SJSA1 (cell line): ENCODE measurements around the gene PYROXD2. TPM values are rescaled to one million over a fixed set of nuclear protein-coding genes. Genes with fewer than 3 reads are reported as not detected.

Experiments
- DNase-seq, 2 experiments: peaks; one replicate each; pipeline ENCODE4 v3.0.0-alpha.2; 2015 to 2020; ENCODE audit warnings: low spot score in 2 of 2, low read depth in 1 of 2
- H3K27ac ChIP-seq: fragments of 250-450 bp; sonication (Bioruptor Pico); 2 replicates; pipeline ENCODE4 v1.5.1; 2020; ENCODE audit warnings: mild to moderate bottlenecking, moderate library complexity
- H3K27me3 ChIP-seq: fragments of 250-450 bp; sonication (Bioruptor Pico); replicated peaks from 2 replicates; pipeline ENCODE4 v1.5.1; 2020; ENCODE audit warnings: mild to moderate bottlenecking, moderate library complexity
- H3K36me3 ChIP-seq: fragments of 250-450 bp; sonication (Bioruptor Pico); 2 replicates; pipeline ENCODE4 v1.5.1; 2020; ENCODE audit warnings: mild to moderate bottlenecking
- H3K4me1 ChIP-seq: fragments of 250-450 bp; sonication (Bioruptor Pico); replicated peaks from 2 replicates; pipeline ENCODE4 v1.6.1; 2021; ENCODE audit warnings: mild to moderate bottlenecking
- H3K4me3 ChIP-seq: fragments of 250-450 bp; sonication (Bioruptor Pico); 2 replicates; pipeline ENCODE4 v1.5.1; 2020; ENCODE audit warnings: mild to moderate bottlenecking
- H3K9me3 ChIP-seq: fragments of 250-450 bp; sonication (Bioruptor Pico); replicated peaks from 2 replicates; pipeline ENCODE4 v1.5.1; 2020; ENCODE audit warnings: mild to moderate bottlenecking
- total RNA-seq: library from RNA; depleted of rRNA; stranded (reverse); fragments of >200 nt; shearing (Covaris generic); gene quantifications from 2 replicates; pipeline ENCODE4 v1.2.3, GENCODE V29; 2014

The PYROXD2 gene
- total RNA-seq, 1 experiment from 2014 or later, result 13.8 TPM

GRCh38 chr10:98402931-98403718 is 11.9 kb downstream of the PYROXD2 start:
- Histone ChIP-seq H3K36me3 (peaks cover 21% of the 10 kb centered on the region), H3K27me3 (no peaks in the 10 kb centered on the region), H3K4me1 (peaks cover 17% of the 10 kb centered on the region), H3K9me3 (no peaks in the 10 kb centered on the region), H3K27ac (no peak overlapping the region; the same call in 1 of the 2 replicates), H3K4me3 (no peak overlapping the region)
- DNase-seq, result no peak

GRCh38 chr10:98402478-98402877 is 12.5 kb downstream of the PYROXD2 start:
- no peak for DNase-seq
- H3K27ac ChIP-seq, result no peak overlapping the region
- no peaks in the 10 kb centered on the region for H3K27me3 ChIP-seq
- H3K4me3 ChIP-seq, result no peak overlapping the region
- peaks cover 17% of the 10 kb centered on the region for H3K4me1 ChIP-seq
- H3K36me3 ChIP-seq, result peaks cover 21% of the 10 kb centered on the region
- no peaks in the 10 kb centered on the region for H3K9me3 ChIP-seq

- Histone ChIP-seq H3K4me1 (peaks cover 17% of the 10 kb centered on the region), H3K27ac (no peak overlapping the region), H3K27me3 (no peaks in the 10 kb centered on the region), H3K9me3 (no peaks in the 10 kb centered on the region), H3K4me3 (no peak overlapping the region), H3K36me3 (peaks cover 30% of the 10 kb centered on the region)
- DNase-seq, result no peak
Observed at GRCh38 chr10:98400482-98400881, 14.5 kb downstream of the PYROXD2 start.

GRCh38 chr10:98399784-98400183 is 15.2 kb downstream of the PYROXD2 start:
- Histone ChIP-seq H3K27me3 (no peaks in the 10 kb centered on the region), H3K9me3 (no peaks in the 10 kb centered on the region), H3K4me1 (peaks cover 14% of the 10 kb centered on the region), H3K36me3 (peaks cover 30% of the 10 kb centered on the region), H3K4me3 (no peak overlapping the region), H3K27ac (no peak overlapping the region)
- DNase-seq, result no peak

GRCh38 chr10:98397089-98397600 is 17.8 kb downstream of the PYROXD2 start:
- Histone ChIP-seq H3K36me3 (peaks cover 30% of the 10 kb centered on the region), H3K9me3 (no peaks in the 10 kb centered on the region), H3K27me3 (no peaks in the 10 kb centered on the region), H3K27ac (no peak overlapping the region), H3K4me1 (no peaks in the 10 kb centered on the region), H3K4me3 (no peak overlapping the region)
- DNase-seq, result no peak

GRCh38 chr10:98396096-98397063 is 18.6 kb downstream of the PYROXD2 start:
- H3K36me3 ChIP-seq, result peaks cover 30% of the 10 kb centered on the region
- no peaks in the 10 kb centered on the region for H3K27me3 ChIP-seq

GRCh38 chr10:98394851-98395440 is 20.0 kb downstream of the PYROXD2 start:
- DNase-seq, result no peak
- Histone ChIP-seq H3K36me3 (peaks cover 26% of the 10 kb centered on the region), H3K27ac (no peak overlapping the region), H3K4me1 (no peaks in the 10 kb centered on the region), H3K9me3 (no peaks in the 10 kb centered on the region), H3K4me3 (no peak overlapping the region), H3K27me3 (no peaks in the 10 kb centered on the region)

More at GRCh38 chr10:98396096-98397063, 18.6 kb downstream of the PYROXD2 start:
- no peaks in the 10 kb centered on the region for H3K9me3 ChIP-seq
- no peak overlapping the region for H3K4me3 ChIP-seq
- no peak for DNase-seq
- H3K4me1 ChIP-seq, result no peaks in the 10 kb centered on the region
- no peak overlapping the region for H3K27ac ChIP-seq

- Histone ChIP-seq H3K9me3 (no peaks in the 10 kb centered on the region), H3K36me3 (peaks cover 10% of the 10 kb centered on the region), H3K4me1 (no peaks in the 10 kb centered on the region), H3K4me3 (no peak overlapping the region), H3K27me3 (no peaks in the 10 kb centered on the region), H3K27ac (no peak overlapping the region)
- DNase-seq, result no peak
Observed at GRCh38 chr10:98391578-98391991, 23.4 kb downstream of the PYROXD2 start.

- Histone ChIP-seq H3K4me1 (no peaks in the 10 kb centered on the region), H3K36me3 (peaks cover 9% of the 10 kb centered on the region), H3K27me3 (no peaks in the 10 kb centered on the region), H3K4me3 (no peak overlapping the region), H3K27ac (no peak overlapping the region), H3K9me3 (no peaks in the 10 kb centered on the region)
- no peak for DNase-seq
Observed at GRCh38 chr10:98391065-98391464, 23.9 kb downstream of the PYROXD2 start.

- Histone ChIP-seq H3K4me3 (no peak overlapping the region), H3K4me1 (no peaks in the 10 kb centered on the region), H3K9me3 (no peaks in the 10 kb centered on the region), H3K27ac (no peak overlapping the region), H3K36me3 (peaks cover 9% of the 10 kb centered on the region), H3K27me3 (no peaks in the 10 kb centered on the region)
- no peak for DNase-seq
Observed at GRCh38 chr10:98390406-98390805, 24.6 kb downstream of the PYROXD2 start.

- no peak for DNase-seq
- Histone ChIP-seq H3K4me1 (no peaks in the 10 kb centered on the region), H3K9me3 (no peaks in the 10 kb centered on the region), H3K27me3 (no peaks in the 10 kb centered on the region), H3K27ac (no peak overlapping the region), H3K4me3 (no peak overlapping the region), H3K36me3 (peaks cover 6% of the 10 kb centered on the region; the same call in 1 of the 2 replicates)
Observed at GRCh38 chr10:98389398-98389797, 25.6 kb downstream of the PYROXD2 start.

GRCh38 chr10:98388101-98388655 is 26.8 kb downstream of the PYROXD2 start:
- Histone ChIP-seq H3K4me3 (no peak overlapping the region), H3K27ac (no peak overlapping the region), H3K9me3 (no peaks in the 10 kb centered on the region), H3K4me1 (peaks cover 5% of the 10 kb centered on the region), H3K36me3 (0 out of 2 replicates have a peak, but pooled peaks cover 7% of the 10 kb centered on the region), H3K27me3 (no peaks in the 10 kb centered on the region)
- DNase-seq, result no peak

GRCh38 chr10:98384531-98385133 is 30.4 kb downstream of the PYROXD2 start:
- Histone ChIP-seq H3K9me3 (no peaks in the 10 kb centered on the region), H3K27me3 (no peaks in the 10 kb centered on the region), H3K4me3 (no peak overlapping the region), H3K36me3 (peaks cover 7% of the 10 kb centered on the region; the same call in 1 of the 2 replicates), H3K4me1 (peaks cover 9% of the 10 kb centered on the region), H3K27ac (no peak overlapping the region)
- DNase-seq, result no peak
